Right lobe of liver (tissue), 4 donors: ENCODE data around the gene PGAP2.

Experiments
- POLR2A ChIP-seq: fragments of 450-650 bp; IDR thresholded peaks from one replicate; pipeline ENCODE4 v1.6.1; 2017; ENCODE audit warnings: antibody characterized with exemption, mild to moderate bottlenecking
- TF ChIP-seq, protein P1 (sequence below), 4 donors: fragments of 200-600 bp in 3 of 4; fragments of 450-650 bp in 1 of 4; IDR thresholded peaks; one replicate each; pipeline versions ENCODE4 v1.5.1 to v1.8.0; 2016 to 2022; ENCODE audit warnings: antibody characterized with exemption in 4 of 4, mild to moderate bottlenecking in 2 of 4
- donor health status: DM: no; HTN: no; CAD: no.
- donor health status: DM: no; HTN: no; CAD: no.
- donor health status: DM: no; HTN: yes; CAD: no.

DNA sequence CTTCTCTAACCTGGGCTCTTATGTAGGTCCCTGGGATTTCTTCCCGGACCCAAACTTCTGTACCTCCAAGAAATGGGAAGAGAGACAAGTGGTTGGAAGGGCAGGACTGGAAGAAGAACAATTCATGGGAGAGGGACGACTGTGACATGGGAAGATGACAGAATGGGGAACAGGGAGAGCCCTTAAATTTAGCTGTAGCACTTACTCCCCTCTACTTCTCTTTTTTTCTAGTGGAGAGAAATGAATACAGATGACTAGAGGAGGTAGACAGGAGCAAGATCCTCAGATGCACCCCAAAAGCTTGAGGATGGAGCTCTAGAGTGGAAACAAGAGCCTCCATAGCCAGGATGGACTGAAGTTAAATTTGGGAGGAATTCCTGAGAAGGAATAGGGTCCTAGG lies 30.1 kb downstream of the PGAP2 start:
- TF ChIP-seq, protein P1, sequence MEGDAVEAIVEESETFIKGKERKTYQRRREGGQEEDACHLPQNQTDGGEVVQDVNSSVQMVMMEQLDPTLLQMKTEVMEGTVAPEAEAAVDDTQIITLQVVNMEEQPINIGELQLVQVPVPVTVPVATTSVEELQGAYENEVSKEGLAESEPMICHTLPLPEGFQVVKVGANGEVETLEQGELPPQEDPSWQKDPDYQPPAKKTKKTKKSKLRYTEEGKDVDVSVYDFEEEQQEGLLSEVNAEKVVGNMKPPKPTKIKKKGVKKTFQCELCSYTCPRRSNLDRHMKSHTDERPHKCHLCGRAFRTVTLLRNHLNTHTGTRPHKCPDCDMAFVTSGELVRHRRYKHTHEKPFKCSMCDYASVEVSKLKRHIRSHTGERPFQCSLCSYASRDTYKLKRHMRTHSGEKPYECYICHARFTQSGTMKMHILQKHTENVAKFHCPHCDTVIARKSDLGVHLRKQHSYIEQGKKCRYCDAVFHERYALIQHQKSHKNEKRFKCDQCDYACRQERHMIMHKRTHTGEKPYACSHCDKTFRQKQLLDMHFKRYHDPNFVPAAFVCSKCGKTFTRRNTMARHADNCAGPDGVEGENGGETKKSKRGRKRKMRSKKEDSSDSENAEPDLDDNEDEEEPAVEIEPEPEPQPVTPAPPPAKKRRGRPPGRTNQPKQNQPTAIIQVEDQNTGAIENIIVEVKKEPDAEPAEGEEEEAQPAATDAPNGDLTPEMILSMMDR (IDR thresholded peaks at IDR 0.05), result no peak
- TF ChIP-seq POLR2A, result no peak
